Measurements from ENCODE around the gene GRIN2D. TPM values are rescaled to one million over a fixed set of nuclear protein-coding genes. Genes with fewer than 3 reads are reported as not detected.

GRIN2D gene
- total RNA-seq, 1 donor from 2014 or later, result 0.68 TPM

GRCh38 chr19:48398375-48399235 is 5.1 kb downstream of the GRIN2D start:
- Mint-ChIP-seq H3K4me3 (peak overlapping the region; percentile 64), H3K27ac (ENCODE audit: unreplicated experiment) (no peak overlapping the region), H3K9me3 (no peaks in the 10 kb centered on the region), H3K27me3 (ENCODE audit: low read depth) (peaks cover 61% of the 10 kb centered on the region), H3K4me1 (peaks cover 44% of the 10 kb centered on the region), H3K36me3 (ENCODE audit: low read depth) (peaks cover 3% of the 10 kb centered on the region)
- TF ChIP-seq CTCF (conservative IDR thresholded peaks at IDR 0.05), result no peak
- peak; percentile 70 for DNase-seq (ENCODE audit: low read depth, low spot score)

GRCh38 chr19:48400018-48400742 is 6.7 kb downstream of the GRIN2D start:
- Mint-ChIP-seq H3K4me3 (peak overlapping the region; percentile 68), H3K27ac (ENCODE audit: unreplicated experiment) (peak overlapping the region; percentile 96), H3K36me3 (ENCODE audit: low read depth) (peaks cover 3% of the 10 kb centered on the region), H3K27me3 (ENCODE audit: low read depth) (peaks cover 47% of the 10 kb centered on the region), H3K9me3 (no peaks in the 10 kb centered on the region), H3K4me1 (peaks cover 41% of the 10 kb centered on the region)
- DNase-seq (ENCODE audit: low read depth, low spot score), result peak; percentile 51
- TF ChIP-seq CTCF (conservative IDR thresholded peaks at IDR 0.05), result no peak

GRCh38 chr19:48401287-48401686 is 7.8 kb downstream of the GRIN2D start:
- Mint-ChIP-seq H3K27me3 (ENCODE audit: low read depth) (peaks cover 42% of the 10 kb centered on the region), H3K9me3 (no peaks in the 10 kb centered on the region), H3K27ac (ENCODE audit: unreplicated experiment) (no peak overlapping the region), H3K4me1 (peaks cover 41% of the 10 kb centered on the region), H3K36me3 (ENCODE audit: low read depth) (peaks cover 3% of the 10 kb centered on the region), H3K4me3 (no peak overlapping the region)
- DNase-seq (ENCODE audit: low read depth, low spot score), result no peak
- TF ChIP-seq CTCF (conservative IDR thresholded peaks at IDR 0.05), result no peak

GRCh38 chr19:48403606-48404005 is 10.1 kb downstream of the GRIN2D start:
- H3K36me3 Mint-ChIP-seq (ENCODE audit: low read depth), result no peaks in the 10 kb centered on the region
- no peak for DNase-seq (ENCODE audit: low read depth, low spot score)
- H3K4me1 Mint-ChIP-seq, result peaks cover 37% of the 10 kb centered on the region
- peaks cover 31% of the 10 kb centered on the region for H3K27me3 Mint-ChIP-seq (ENCODE audit: low read depth)
- no peak for TF ChIP-seq CTCF (conservative IDR thresholded peaks at IDR 0.05)
- H3K9me3 Mint-ChIP-seq, result no peaks in the 10 kb centered on the region
- peak overlapping the region; percentile 21 for H3K27ac Mint-ChIP-seq (ENCODE audit: unreplicated experiment)
- H3K4me3 Mint-ChIP-seq, result peak overlapping the region; percentile 17

GRCh38 chr19:48405010-48405659 is 11.7 kb downstream of the GRIN2D start:
- Mint-ChIP-seq H3K27ac (ENCODE audit: unreplicated experiment) (no peak overlapping the region), H3K9me3 (no peaks in the 10 kb centered on the region), H3K4me1 (peaks cover 26% of the 10 kb centered on the region), H3K27me3 (ENCODE audit: low read depth) (peaks cover 24% of the 10 kb centered on the region), H3K36me3 (ENCODE audit: low read depth) (no peaks in the 10 kb centered on the region), H3K4me3 (no peak overlapping the region)
- TF ChIP-seq CTCF (conservative IDR thresholded peaks at IDR 0.05), result no peak
- DNase-seq (ENCODE audit: low read depth, low spot score), result no peak

All from neural crest cell (in vitro differentiated cells).